Measurements from ENCODE around the gene UBE2E1. TPM values are rescaled to one million over a fixed set of nuclear protein-coding genes. Genes with fewer than 3 reads are reported as not detected.

The UBE2E1 gene
- total and polyA plus RNA-seq, 2 experiments from 2014 or later: 39.9 to 120 TPM

DNA sequence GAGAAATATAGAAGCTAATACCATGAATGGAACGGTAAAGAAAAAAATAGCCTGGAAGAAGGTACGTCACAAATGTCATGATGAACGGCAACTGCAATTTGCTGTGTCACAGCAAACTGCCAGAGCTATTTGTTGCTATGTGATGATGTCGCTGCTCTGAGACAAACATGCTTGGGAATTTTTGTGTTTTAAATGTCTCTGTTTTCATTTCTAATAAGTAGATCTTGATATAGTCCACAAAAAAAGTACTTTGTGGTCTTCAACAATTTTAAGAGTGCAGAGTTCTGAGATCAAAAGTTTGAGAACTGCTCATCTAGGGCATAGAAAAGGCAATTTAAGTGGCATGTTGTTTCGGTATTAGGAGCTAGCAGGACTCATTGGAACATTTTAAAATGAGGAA, 135.0 kb downstream of the UBE2E1 start:
- H3K4me2 ChIP-seq: no peak overlapping the region
- H3K4me3 Mint-ChIP-seq: no peak overlapping the region
- no peaks in the 10 kb centered on the region for H3K36me3 ChIP-seq (ENCODE audit: insufficient read depth)
- DNase-seq (ENCODE audit: low spot score) (no peak), ATAC-seq (no peak)
- no peaks in the 10 kb centered on the region; the same call in 2 of the 3 replicates for H3K36me3 Mint-ChIP-seq (ENCODE audit: low read depth)
- H3K4me3 ChIP-seq: no peak overlapping the region
- no peaks in the 10 kb centered on the region for H3K9me3 Mint-ChIP-seq
- no peak overlapping the region for H3K27ac Mint-ChIP-seq
- peaks cover 4% of the 10 kb centered on the region for H3K27me3 Mint-ChIP-seq (ENCODE audit: insufficient read depth, low read depth, poor library complexity)
- H3K4me1 Mint-ChIP-seq: peaks cover 15% of the 10 kb centered on the region
- no peaks in the 10 kb centered on the region for H3K79me2 ChIP-seq (replicated peaks; ENCODE audit: insufficient read depth)
- no peak overlapping the region for H2AFZ ChIP-seq
- no peak overlapping the region for H3K27ac ChIP-seq (ENCODE audit: low read depth)
- peaks cover 10% of the 10 kb centered on the region; the same call in 1 of the 2 replicates for H3K4me1 ChIP-seq (ENCODE audit: insufficient read depth)
- H4K20me1 ChIP-seq (replicated peaks; ENCODE audit: insufficient read depth): no peaks in the 10 kb centered on the region
- H3K9me2 ChIP-seq (ENCODE audit: insufficient read depth): no peaks in the 10 kb centered on the region
- TF ChIP-seq, protein P1, sequence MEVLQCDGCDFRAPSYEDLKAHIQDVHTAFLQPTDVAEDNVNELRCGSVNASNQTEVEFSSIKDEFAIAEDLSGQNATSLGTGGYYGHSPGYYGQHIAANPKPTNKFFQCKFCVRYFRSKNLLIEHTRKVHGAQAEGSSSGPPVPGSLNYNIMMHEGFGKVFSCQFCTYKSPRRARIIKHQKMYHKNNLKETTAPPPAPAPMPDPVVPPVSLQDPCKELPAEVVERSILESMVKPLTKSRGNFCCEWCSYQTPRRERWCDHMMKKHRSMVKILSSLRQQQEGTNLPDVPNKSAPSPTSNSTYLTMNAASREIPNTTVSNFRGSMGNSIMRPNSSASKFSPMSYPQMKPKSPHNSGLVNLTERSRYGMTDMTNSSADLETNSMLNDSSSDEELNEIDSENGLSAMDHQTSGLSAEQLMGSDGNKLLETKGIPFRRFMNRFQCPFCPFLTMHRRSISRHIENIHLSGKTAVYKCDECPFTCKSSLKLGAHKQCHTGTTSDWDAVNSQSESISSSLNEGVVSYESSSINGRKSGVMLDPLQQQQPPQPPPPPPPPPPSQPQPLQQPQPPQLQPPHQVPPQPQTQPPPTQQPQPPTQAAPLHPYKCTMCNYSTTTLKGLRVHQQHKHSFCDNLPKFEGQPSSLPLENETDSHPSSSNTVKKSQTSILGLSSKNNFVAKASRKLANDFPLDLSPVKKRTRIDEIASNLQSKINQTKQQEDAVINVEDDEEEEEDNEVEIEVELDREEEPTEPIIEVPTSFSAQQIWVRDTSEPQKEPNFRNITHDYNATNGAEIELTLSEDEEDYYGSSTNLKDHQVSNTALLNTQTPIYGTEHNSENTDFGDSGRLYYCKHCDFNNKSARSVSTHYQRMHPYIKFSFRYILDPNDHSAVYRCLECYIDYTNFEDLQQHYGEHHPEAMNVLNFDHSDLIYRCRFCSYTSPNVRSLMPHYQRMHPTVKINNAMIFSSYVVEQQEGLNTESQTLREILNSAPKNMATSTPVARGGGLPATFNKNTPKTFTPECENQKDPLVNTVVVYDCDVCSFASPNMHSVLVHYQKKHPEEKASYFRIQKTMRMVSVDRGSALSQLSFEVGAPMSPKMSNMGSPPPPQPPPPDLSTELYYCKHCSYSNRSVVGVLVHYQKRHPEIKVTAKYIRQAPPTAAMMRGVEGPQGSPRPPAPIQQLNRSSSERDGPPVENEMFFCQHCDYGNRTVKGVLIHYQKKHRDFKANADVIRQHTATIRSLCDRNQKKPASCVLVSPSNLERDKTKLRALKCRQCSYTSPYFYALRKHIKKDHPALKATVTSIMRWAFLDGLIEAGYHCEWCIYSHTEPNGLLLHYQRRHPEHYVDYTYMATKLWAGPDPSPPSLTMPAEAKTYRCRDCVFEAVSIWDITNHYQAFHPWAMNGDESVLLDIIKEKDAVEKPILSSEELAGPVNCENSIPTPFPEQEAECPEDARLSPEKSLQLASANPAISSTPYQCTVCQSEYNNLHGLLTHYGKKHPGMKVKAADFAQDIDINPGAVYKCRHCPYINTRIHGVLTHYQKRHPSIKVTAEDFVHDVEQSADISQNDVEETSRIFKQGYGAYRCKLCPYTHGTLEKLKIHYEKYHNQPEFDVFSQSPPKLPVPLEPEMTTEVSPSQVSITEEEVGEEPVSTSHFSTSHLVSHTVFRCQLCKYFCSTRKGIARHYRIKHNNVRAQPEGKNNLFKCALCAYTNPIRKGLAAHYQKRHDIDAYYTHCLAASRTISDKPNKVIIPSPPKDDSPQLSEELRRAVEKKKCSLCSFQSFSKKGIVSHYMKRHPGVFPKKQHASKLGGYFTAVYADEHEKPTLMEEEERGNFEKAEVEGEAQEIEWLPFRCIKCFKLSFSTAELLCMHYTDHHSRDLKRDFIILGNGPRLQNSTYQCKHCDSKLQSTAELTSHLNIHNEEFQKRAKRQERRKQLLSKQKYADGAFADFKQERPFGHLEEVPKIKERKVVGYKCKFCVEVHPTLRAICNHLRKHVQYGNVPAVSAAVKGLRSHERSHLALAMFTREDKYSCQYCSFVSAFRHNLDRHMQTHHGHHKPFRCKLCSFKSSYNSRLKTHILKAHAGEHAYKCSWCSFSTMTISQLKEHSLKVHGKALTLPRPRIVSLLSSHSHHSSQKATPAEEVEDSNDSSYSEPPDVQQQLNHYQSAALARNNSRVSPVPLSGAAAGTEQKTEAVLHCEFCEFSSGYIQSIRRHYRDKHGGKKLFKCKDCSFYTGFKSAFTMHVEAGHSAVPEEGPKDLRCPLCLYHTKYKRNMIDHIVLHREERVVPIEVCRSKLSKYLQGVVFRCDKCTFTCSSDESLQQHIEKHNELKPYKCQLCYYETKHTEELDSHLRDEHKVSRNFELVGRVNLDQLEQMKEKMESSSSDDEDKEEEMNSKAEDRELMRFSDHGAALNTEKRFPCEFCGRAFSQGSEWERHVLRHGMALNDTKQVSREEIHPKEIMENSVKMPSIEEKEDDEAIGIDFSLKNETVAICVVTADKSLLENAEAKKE (CRISPR knock-in tag; IDR thresholded peaks at IDR 0.05): no peak
- TF ChIP-seq, protein P2, sequence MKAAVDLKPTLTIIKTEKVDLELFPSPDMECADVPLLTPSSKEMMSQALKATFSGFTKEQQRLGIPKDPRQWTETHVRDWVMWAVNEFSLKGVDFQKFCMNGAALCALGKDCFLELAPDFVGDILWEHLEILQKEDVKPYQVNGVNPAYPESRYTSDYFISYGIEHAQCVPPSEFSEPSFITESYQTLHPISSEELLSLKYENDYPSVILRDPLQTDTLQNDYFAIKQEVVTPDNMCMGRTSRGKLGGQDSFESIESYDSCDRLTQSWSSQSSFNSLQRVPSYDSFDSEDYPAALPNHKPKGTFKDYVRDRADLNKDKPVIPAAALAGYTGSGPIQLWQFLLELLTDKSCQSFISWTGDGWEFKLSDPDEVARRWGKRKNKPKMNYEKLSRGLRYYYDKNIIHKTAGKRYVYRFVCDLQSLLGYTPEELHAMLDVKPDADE (IDR thresholded peaks at IDR 0.05): no peak
- TF ChIP-seq, protein P3, sequence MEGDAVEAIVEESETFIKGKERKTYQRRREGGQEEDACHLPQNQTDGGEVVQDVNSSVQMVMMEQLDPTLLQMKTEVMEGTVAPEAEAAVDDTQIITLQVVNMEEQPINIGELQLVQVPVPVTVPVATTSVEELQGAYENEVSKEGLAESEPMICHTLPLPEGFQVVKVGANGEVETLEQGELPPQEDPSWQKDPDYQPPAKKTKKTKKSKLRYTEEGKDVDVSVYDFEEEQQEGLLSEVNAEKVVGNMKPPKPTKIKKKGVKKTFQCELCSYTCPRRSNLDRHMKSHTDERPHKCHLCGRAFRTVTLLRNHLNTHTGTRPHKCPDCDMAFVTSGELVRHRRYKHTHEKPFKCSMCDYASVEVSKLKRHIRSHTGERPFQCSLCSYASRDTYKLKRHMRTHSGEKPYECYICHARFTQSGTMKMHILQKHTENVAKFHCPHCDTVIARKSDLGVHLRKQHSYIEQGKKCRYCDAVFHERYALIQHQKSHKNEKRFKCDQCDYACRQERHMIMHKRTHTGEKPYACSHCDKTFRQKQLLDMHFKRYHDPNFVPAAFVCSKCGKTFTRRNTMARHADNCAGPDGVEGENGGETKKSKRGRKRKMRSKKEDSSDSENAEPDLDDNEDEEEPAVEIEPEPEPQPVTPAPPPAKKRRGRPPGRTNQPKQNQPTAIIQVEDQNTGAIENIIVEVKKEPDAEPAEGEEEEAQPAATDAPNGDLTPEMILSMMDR (conservative IDR thresholded peaks at IDR 0.05; ENCODE audit: low read depth in 2 of 2): no peak
- TF ChIP-seq EZH2phosphoT487 (IDR thresholded peaks at IDR 0.05; ENCODE audit: unreplicated experiment): no peak
- no peak for TF ChIP-seq STAT1 (IDR thresholded peaks at IDR 0.05; ENCODE audit: unreplicated experiment)
- no peak for TF ChIP-seq EZH2 (IDR thresholded peaks at IDR 0.05; ENCODE audit: low read depth, unreplicated experiment)
- TF ChIP-seq NANOG (IDR thresholded peaks at IDR 0.05; ENCODE audit: borderline replicate concordance): no peak
- H3F3A ChIP-seq (replicated peaks; ENCODE audit: low read depth): 0 out of 2 replicates have a peak, but pooled peaks cover 3% of the 10 kb centered on the region
- peaks cover 9% of the 10 kb centered on the region; the same call in 1 of the 2 replicates for H3K27me3 ChIP-seq (ENCODE audit: insufficient read depth)

Other genes with a start within 250 kb of the UBE2E1 start
- 7.6 and 9.7 TPM in 2 replicates for gene NKIRAS1, start 111.0 kb downstream of the UBE2E1 start, total RNA-seq (2014; rRNA removed; shearing (Covaris generic))
- 5.9 and 9.2 TPM in 2 replicates for gene NKIRAS1, start 111.0 kb downstream of the UBE2E1 start, polyA plus RNA-seq (2016; fragmentation: Nextera tagmentation; extraction: Ambion mirVana)
- gene RPL15, start 111.2 kb downstream of the UBE2E1 start, total RNA-seq (2014; rRNA removed; shearing (Covaris generic)): 2,713 and 2,868 TPM in 2 replicates
- gene RPL15, start 111.2 kb downstream of the UBE2E1 start, polyA plus RNA-seq (2016; fragmentation: Nextera tagmentation; extraction: Ambion mirVana): 3,117 and 3,223 TPM in 2 replicates
- 18.6 and 20.7 TPM in 2 replicates for gene NR1D2, start 139.3 kb downstream of the UBE2E1 start, total RNA-seq (2014; rRNA removed; shearing (Covaris generic))
- 4.6 and 6.6 TPM in 2 replicates for gene NR1D2, start 139.3 kb downstream of the UBE2E1 start, polyA plus RNA-seq (2016; fragmentation: Nextera tagmentation; extraction: Ambion mirVana)

Data from GM23338 (cell line).